Measurements from ENCODE around the gene HGFAC.

HGFAC gene

GRCh38 chr4:3471098-3471760 is 29.5 kb downstream of the HGFAC start:
- no peak for DNase-seq (ENCODE audit: low read depth in 1 of 2, low spot score in 1 of 2)
- Histone ChIP-seq H3K4me3 (replicated peaks; ENCODE audit: insufficient read depth, low read length) (no peak overlapping the region), H3K27me3 (ENCODE audit: insufficient read depth, poor library complexity, severe bottlenecking) (peaks cover 2% of the 10 kb centered on the region), H3K27ac (replicated peaks) (no peak overlapping the region)
- TF ChIP-seq POLR2AphosphoS5 (IDR thresholded peaks at IDR 0.05; ENCODE audit: low read depth) (no peak), GABPA (IDR thresholded peaks at IDR 0.05; ENCODE audit: low read depth) (no peak), SPI1 (IDR thresholded peaks at IDR 0.05; ENCODE audit: borderline replicate concordance, low read depth) (no peak), REST (IDR thresholded peaks at IDR 0.05; ENCODE audit: insufficient replicate concordance, low read depth) (no peak)
- TF ChIP-seq, protein P1, sequence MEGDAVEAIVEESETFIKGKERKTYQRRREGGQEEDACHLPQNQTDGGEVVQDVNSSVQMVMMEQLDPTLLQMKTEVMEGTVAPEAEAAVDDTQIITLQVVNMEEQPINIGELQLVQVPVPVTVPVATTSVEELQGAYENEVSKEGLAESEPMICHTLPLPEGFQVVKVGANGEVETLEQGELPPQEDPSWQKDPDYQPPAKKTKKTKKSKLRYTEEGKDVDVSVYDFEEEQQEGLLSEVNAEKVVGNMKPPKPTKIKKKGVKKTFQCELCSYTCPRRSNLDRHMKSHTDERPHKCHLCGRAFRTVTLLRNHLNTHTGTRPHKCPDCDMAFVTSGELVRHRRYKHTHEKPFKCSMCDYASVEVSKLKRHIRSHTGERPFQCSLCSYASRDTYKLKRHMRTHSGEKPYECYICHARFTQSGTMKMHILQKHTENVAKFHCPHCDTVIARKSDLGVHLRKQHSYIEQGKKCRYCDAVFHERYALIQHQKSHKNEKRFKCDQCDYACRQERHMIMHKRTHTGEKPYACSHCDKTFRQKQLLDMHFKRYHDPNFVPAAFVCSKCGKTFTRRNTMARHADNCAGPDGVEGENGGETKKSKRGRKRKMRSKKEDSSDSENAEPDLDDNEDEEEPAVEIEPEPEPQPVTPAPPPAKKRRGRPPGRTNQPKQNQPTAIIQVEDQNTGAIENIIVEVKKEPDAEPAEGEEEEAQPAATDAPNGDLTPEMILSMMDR (IDR thresholded peaks at IDR 0.05; ENCODE audit: insufficient read depth, low read length): no peak

- no peak for DNase-seq (ENCODE audit: low read depth in 1 of 2, low spot score in 1 of 2)
- Histone ChIP-seq H3K4me3 (replicated peaks; ENCODE audit: insufficient read depth, low read length) (no peak overlapping the region), H3K27ac (replicated peaks) (no peak overlapping the region), H3K27me3 (ENCODE audit: insufficient read depth, poor library complexity, severe bottlenecking) (peaks cover 2% of the 10 kb centered on the region)
- no peak for TF ChIP-seq SPI1 (IDR thresholded peaks at IDR 0.05; ENCODE audit: borderline replicate concordance, low read depth)
- no peak for TF ChIP-seq GABPA (IDR thresholded peaks at IDR 0.05; ENCODE audit: low read depth)
- TF ChIP-seq, protein P1 (IDR thresholded peaks at IDR 0.05; ENCODE audit: insufficient read depth, low read length): no peak
- TF ChIP-seq REST (IDR thresholded peaks at IDR 0.05; ENCODE audit: insufficient replicate concordance, low read depth): no peak
- TF ChIP-seq POLR2AphosphoS5 (IDR thresholded peaks at IDR 0.05; ENCODE audit: low read depth): no peak
These were observed 30.1 kb downstream of the HGFAC start for GRCh38 chr4:3471886-3472285.

DNA sequence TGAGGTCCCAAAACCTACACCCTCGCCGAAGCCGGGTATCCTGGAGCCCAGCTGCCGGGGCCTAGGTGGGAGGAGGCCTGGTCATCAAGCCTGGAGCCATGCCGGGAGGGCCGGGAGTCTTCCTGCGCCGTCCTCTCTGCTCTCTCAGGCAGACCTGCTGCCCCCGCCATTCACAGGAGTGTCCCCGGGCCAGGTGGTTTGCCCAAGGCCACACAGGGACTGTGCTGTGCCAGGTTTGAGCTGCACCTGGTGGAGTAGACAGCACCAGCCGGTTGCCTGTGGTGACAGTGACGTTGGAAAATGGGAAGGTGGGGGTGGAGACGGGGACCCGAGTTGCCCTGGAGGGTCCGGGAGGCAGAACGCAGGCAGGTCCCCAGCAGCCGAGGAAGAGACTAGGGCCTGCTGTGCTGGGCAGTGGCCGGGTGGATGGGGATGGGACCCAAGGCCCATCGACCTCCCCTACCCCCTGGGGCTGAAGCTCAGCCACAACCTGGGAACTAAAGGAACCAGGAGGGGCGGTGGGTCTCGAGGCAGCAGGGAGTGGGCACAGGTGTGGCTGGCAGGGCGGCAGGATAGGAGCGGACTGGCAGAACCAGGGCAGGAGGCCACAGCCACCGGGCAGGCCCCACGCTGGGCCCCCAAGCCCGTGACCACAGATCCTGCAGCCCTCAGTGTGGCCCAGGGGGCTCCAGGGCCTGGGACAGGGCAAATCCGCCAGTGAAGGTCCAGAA is 30.8 kb downstream of the HGFAC start:
- H3K27me3 ChIP-seq (ENCODE audit: insufficient read depth, poor library complexity, severe bottlenecking): peaks cover 2% of the 10 kb centered on the region
- no peak overlapping the region for H3K27ac ChIP-seq (replicated peaks)
- H3K4me3 ChIP-seq (replicated peaks; ENCODE audit: insufficient read depth, low read length): no peak overlapping the region
- TF ChIP-seq, protein P1 (IDR thresholded peaks at IDR 0.05; ENCODE audit: insufficient read depth, low read length): no peak
- TF ChIP-seq REST (IDR thresholded peaks at IDR 0.05; ENCODE audit: insufficient replicate concordance, low read depth) (no peak), POLR2AphosphoS5 (IDR thresholded peaks at IDR 0.05; ENCODE audit: low read depth) (no peak), SPI1 (IDR thresholded peaks at IDR 0.05; ENCODE audit: borderline replicate concordance, low read depth) (no peak), GABPA (IDR thresholded peaks at IDR 0.05; ENCODE audit: low read depth) (no peak)
- no peak for DNase-seq (ENCODE audit: low read depth in 1 of 2, low spot score in 1 of 2)
